Neuronal stem cell (in vitro differentiated cells): ENCODE results near the gene WBP2.
"Not testable (repeated sequence)": the region's sequence is repeated elsewhere in the genome, so short reads cannot be mapped to it uniquely, and the experiment has no call there.

Experiments
- DNase-seq: peaks from one replicate; pipeline ENCODE4 v3.0.0-alpha.2; 2013; ENCODE audit warnings: low spot score
- H2AFZ ChIP-seq: one replicate; pipeline ENCODE4 v1.6.1; 2013; ENCODE audit warnings: mild to moderate bottlenecking, low read length, inconsistent platforms
- H2AK5ac ChIP-seq: 2 replicates; pipeline ENCODE4 v1.6.1; 2013; ENCODE audit warnings: low read depth, mild to moderate bottlenecking, inconsistent platforms, low read length, moderate library complexity, mixed read lengths
- H2BK120ac ChIP-seq: 2 replicates; pipeline ENCODE4 v1.6.1; 2013; ENCODE audit warnings: low read depth, mild to moderate bottlenecking, inconsistent platforms, low read length, moderate library complexity, mixed read lengths
- H2BK12ac ChIP-seq: one replicate; pipeline ENCODE4 v1.6.1; 2013; ENCODE audit warnings: low read length, inconsistent platforms
- H2BK15ac ChIP-seq: 2 replicates; pipeline ENCODE4 v1.6.1; 2013; ENCODE audit warnings: mild to moderate bottlenecking, low read length, inconsistent platforms, mixed read lengths
- H2BK5ac ChIP-seq: one replicate; pipeline ENCODE4 v1.6.1; 2013; ENCODE audit warnings: inconsistent platforms, mild to moderate bottlenecking, low read length, moderate library complexity
- H3K14ac ChIP-seq: one replicate; pipeline ENCODE4 v1.6.1; 2013; ENCODE audit warnings: low read length, inconsistent platforms
- H3K18ac ChIP-seq: 2 replicates; pipeline ENCODE4 v1.6.1; 2013; ENCODE audit warnings: low read length, inconsistent platforms
- H3K23ac ChIP-seq: 2 replicates; pipeline ENCODE4 v1.6.1; 2013; ENCODE audit warnings: low read depth, mild to moderate bottlenecking, mixed read lengths, low read length, inconsistent platforms; ENCODE audit not compliant: poor library complexity
- H3K27ac ChIP-seq: replicated peaks from 3 replicates; pipeline ENCODE4 v1.5.1; 2013; ENCODE audit warnings: low read length, inconsistent platforms
- H3K27me3 ChIP-seq, 3 experiments: 2 replicates each; pipeline ENCODE4 v1.6.1; 2013; ENCODE audit warnings: low read length in 3 of 3, mild to moderate bottlenecking in 2 of 3, inconsistent platforms in 1 of 3, low read depth in 1 of 3, mixed read lengths in 1 of 3, moderate library complexity in 1 of 3; ENCODE audit not compliant: control insufficient read depth in 3 of 3, insufficient read depth in 3 of 3
- H3K36me3 ChIP-seq, 2 donors: replicated peaks in 1 of 2; 2 replicates each; pipeline ENCODE4 v1.6.1; 2013; ENCODE audit warnings: low read length in 2 of 2; ENCODE audit not compliant: control insufficient read depth in 2 of 2, insufficient read depth in 2 of 2
- H3K4ac ChIP-seq: 2 replicates; pipeline ENCODE4 v1.6.1; 2013; ENCODE audit warnings: inconsistent platforms, mild to moderate bottlenecking, low read length, moderate library complexity
- H3K4me1 ChIP-seq, 2 donors: 1 replicate in 1 of 2; 2 replicates in 1 of 2; pipeline ENCODE4 v1.6.1; 2013; ENCODE audit warnings: low read length in 2 of 2, low read depth in 1 of 2; ENCODE audit not compliant: control insufficient read depth in 2 of 2, insufficient read depth in 1 of 2
- H3K4me2 ChIP-seq: one replicate; pipeline ENCODE4 v1.6.1; 2013; ENCODE audit warnings: mild to moderate bottlenecking, low read length, inconsistent platforms; ENCODE audit not compliant: insufficient read depth, poor library complexity, severe bottlenecking
- H3K4me3 ChIP-seq, 2 donors: 2 replicates each; pipeline ENCODE4 v1.5.1; 2013; ENCODE audit warnings: low read length in 2 of 2, mild to moderate bottlenecking in 2 of 2, inconsistent platforms in 1 of 2, moderate library complexity in 1 of 2
- H3K79me1 ChIP-seq: one replicate; pipeline ENCODE4 v1.6.1; 2013; ENCODE audit warnings: low read depth, mild to moderate bottlenecking, inconsistent platforms, low read length, moderate library complexity
- H3K9ac ChIP-seq: one replicate; pipeline ENCODE4 v1.6.1; 2013; ENCODE audit warnings: mild to moderate bottlenecking, low read depth, low read length, inconsistent platforms; ENCODE audit not compliant: poor library complexity
- H3K9me3 ChIP-seq, 2 donors: replicated peaks in 1 of 2; 2 replicates each; pipeline versions ENCODE3 to v1.6.1; 2013; ENCODE audit warnings: low read length in 2 of 2, mild to moderate bottlenecking in 2 of 2, inconsistent platforms in 1 of 2, low read depth in 1 of 2, mixed read lengths in 1 of 2, moderate library complexity in 1 of 2; ENCODE audit not compliant: control insufficient read depth in 2 of 2, insufficient read depth in 1 of 2
- H4K8ac ChIP-seq: one replicate; pipeline ENCODE4 v1.6.1; 2013; ENCODE audit warnings: low read depth, mild to moderate bottlenecking, inconsistent platforms, low read length, moderate library complexity
- H4K91ac ChIP-seq: one replicate; pipeline ENCODE4 v1.6.1; 2013; ENCODE audit warnings: low read length, low read depth, mild to moderate bottlenecking, inconsistent platforms; ENCODE audit not compliant: poor library complexity
- WGBS, 2 donors: extraction: QIAGEN DNeasy Blood & Tissue Kit; methylation state at CpG; one replicate each; pipeline ENCODE4 v1.1.7; 2013; ENCODE audit warnings: missing lambda C conversion rate in 2 of 2, mixed read lengths in 1 of 2; ENCODE audit not compliant: insufficient read length in 2 of 2, insufficient replicate concordance in 1 of 2; ENCODE audit errors: extremely low coverage in 2 of 2; 5-methylcytosine and 5-hydroxymethylcytosine counted together

The WBP2 gene

GRCh38 chr17:75851693-75851991, 3.5 kb downstream of the WBP2 start:
- H4K8ac ChIP-seq, H3K9me3 ChIP-seq, DNase-seq, H3K14ac ChIP-seq, H2BK15ac ChIP-seq, H3K4me1 ChIP-seq, H3K79me1 ChIP-seq, H3K27ac ChIP-seq, H2AK5ac ChIP-seq, H2BK120ac ChIP-seq, H3K4ac ChIP-seq, H3K27me3 ChIP-seq, H2BK5ac ChIP-seq, H2BK12ac ChIP-seq, H3K9ac ChIP-seq, H2AFZ ChIP-seq, H3K4me3 ChIP-seq, H4K91ac ChIP-seq, H3K18ac ChIP-seq, H3K23ac ChIP-seq, H3K4me2 ChIP-seq: not testable (repeated sequence)
- no CpG with 5 or more reads among the region's 15 CpGs for WGBS, 2 donors
- peaks cover 28 to 50% of the 10 kb centered on the region in 2 donors for H3K36me3 ChIP-seq

GRCh38 chr17:75850928-75851692, 4.0 kb downstream of the WBP2 start:
- no CpG with 5 or more reads among the region's 12 CpGs for WGBS, 2 donors
- Histone ChIP-seq H3K27ac (no peak overlapping the region), H3K4me1 (peaks cover 4 to 6% of the 10 kb centered on the region in 2 donors), H2BK12ac (no peak overlapping the region), H3K14ac (no peak overlapping the region), H3K4ac (no peak overlapping the region), H3K9me3 (no peaks in the 10 kb centered on the region), H3K27me3 (no peaks in the 10 kb centered on the region), H4K8ac (no peak overlapping the region), H3K18ac (no peak overlapping the region), H4K91ac (no peak overlapping the region), H3K4me3 (no peak overlapping the region), H3K4me2 (no peak overlapping the region), H2BK120ac (no peak overlapping the region), H2BK15ac (no peak overlapping the region), H3K9ac (no peak overlapping the region), H3K36me3 (peaks cover 32 to 55% of the 10 kb centered on the region in 2 donors), H2AK5ac (no peak overlapping the region), H2BK5ac (no peak overlapping the region), H3K23ac (no peak overlapping the region), H2AFZ (no peak overlapping the region), H3K79me1 (no peaks in the 10 kb centered on the region)
- no peak for DNase-seq

DNA sequence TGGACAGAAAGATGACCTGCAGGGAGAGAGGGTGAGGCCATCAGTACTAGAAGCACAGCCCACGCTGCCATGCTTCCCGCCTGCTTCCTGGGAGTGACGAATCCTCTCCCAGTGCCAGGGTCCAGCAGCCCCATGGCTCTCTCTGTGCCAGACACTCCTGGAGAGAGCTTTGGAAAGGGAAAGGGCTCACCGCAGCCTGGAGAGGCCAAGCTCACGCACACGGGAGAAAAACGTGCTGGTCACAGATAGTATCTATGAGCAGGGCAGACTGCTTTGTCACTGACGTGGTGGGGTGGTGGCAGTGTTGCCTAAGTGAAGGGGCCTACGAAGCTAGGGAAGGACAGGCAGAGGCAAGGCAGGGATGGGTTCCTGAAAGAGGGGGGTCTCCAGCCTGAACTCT, 5.4 kb downstream of the WBP2 start:
- no peaks in the 10 kb centered on the region for H3K27me3 ChIP-seq
- no peak overlapping the region for H2BK5ac ChIP-seq
- H4K91ac ChIP-seq, result no peak overlapping the region
- H3K4me2 ChIP-seq, result no peak overlapping the region
- no peak overlapping the region for H2BK120ac ChIP-seq
- H3K14ac ChIP-seq, result no peak overlapping the region
- H3K9me3 ChIP-seq, result no peaks in the 10 kb centered on the region
- no peak overlapping the region for H3K9ac ChIP-seq
- WGBS, 2 donors, result no CpG with 5 or more reads among the region's 9 CpGs
- no peak overlapping the region for H2BK12ac ChIP-seq
- no peak overlapping the region for H3K18ac ChIP-seq
- no peak overlapping the region for H3K27ac ChIP-seq
- H3K23ac ChIP-seq, result peak overlapping the region; percentile 39
- H2AK5ac ChIP-seq, result no peak overlapping the region
- no peak overlapping the region for H4K8ac ChIP-seq
- no peak overlapping the region for H3K4me3 ChIP-seq
- H2BK15ac ChIP-seq, result no peak overlapping the region
- H3K79me1 ChIP-seq, result no peaks in the 10 kb centered on the region
- H3K4ac ChIP-seq, result no peak overlapping the region
- H3K4me1 ChIP-seq, result peaks cover 10% of the 10 kb centered on the region in 2 donors
- no peak overlapping the region for H2AFZ ChIP-seq
- no peak for DNase-seq
- peaks cover 37 to 58% of the 10 kb centered on the region in 2 donors for H3K36me3 ChIP-seq

- H3K27me3 ChIP-seq, result no peaks in the 10 kb centered on the region
- H3K4me1 ChIP-seq, result peaks cover 8% of the 10 kb centered on the region in 2 donors
- peaks cover 37 to 58% of the 10 kb centered on the region in 2 donors for H3K36me3 ChIP-seq
- no peaks in the 10 kb centered on the region for H3K9me3 ChIP-seq
- H3K18ac ChIP-seq, result no peak overlapping the region
- H2AK5ac ChIP-seq, result no peak overlapping the region
- no peak overlapping the region for H4K8ac ChIP-seq
- H2BK120ac ChIP-seq, result no peak overlapping the region
- H2BK12ac ChIP-seq, result no peak overlapping the region
- no CpG with 5 or more reads among the region's 11 CpGs for WGBS, 2 donors
- no peak overlapping the region for H3K9ac ChIP-seq
- no peak overlapping the region for H2BK5ac ChIP-seq
- no peak overlapping the region for H3K4ac ChIP-seq
- no peak overlapping the region for H3K23ac ChIP-seq
- no peak for DNase-seq
- no peak overlapping the region for H2AFZ ChIP-seq
- no peak overlapping the region for H3K14ac ChIP-seq
- no peak overlapping the region for H2BK15ac ChIP-seq
- H4K91ac ChIP-seq, result no peak overlapping the region
- H3K4me3 ChIP-seq, result no peak overlapping the region
- no peak overlapping the region for H3K27ac ChIP-seq
- no peak overlapping the region for H3K4me2 ChIP-seq
- H3K79me1 ChIP-seq, result no peaks in the 10 kb centered on the region
These were observed 5.9 kb downstream of the WBP2 start for GRCh38 chr17:75849279-75849646.
